Fibroblast of lung (primary cell): Measurements from ENCODE around the gene CNTF. TPM values are rescaled to one million over a fixed set of nuclear protein-coding genes. Genes with fewer than 3 reads are reported as not detected.
A peak's percentile ranks its signal among the peaks of the same experiment; 100 is the strongest.

Experiments used
- DNase-seq, 2 donors: peaks; one replicate each; pipeline versions ENCODE4 v3.0.0 to v3.0.0-alpha.2; 2010; ENCODE audit warnings: low read depth in 2 of 2
- H2AFZ ChIP-seq: 2 replicates; pipeline ENCODE4 v1.5.1; 2012; ENCODE audit warnings: low read length, control low read depth, inconsistent platforms
- H3K27ac ChIP-seq: 2 replicates; pipeline ENCODE4 v1.5.1; 2011; ENCODE audit warnings: low read length, control low read depth; ENCODE audit not compliant: insufficient read depth
- H3K27me3 ChIP-seq: 2 replicates; pipeline ENCODE4 v1.5.1; 2011; ENCODE audit warnings: mild to moderate bottlenecking, low read length; ENCODE audit not compliant: control insufficient read depth, insufficient read depth
- H3K36me3 ChIP-seq: 2 replicates; pipeline ENCODE4 v1.5.1; 2011; ENCODE audit warnings: low read length; ENCODE audit not compliant: control insufficient read depth, insufficient read depth
- H3K4me1 ChIP-seq: 2 replicates; pipeline ENCODE4 v1.5.1; 2011; ENCODE audit warnings: low read length; ENCODE audit not compliant: control insufficient read depth, insufficient read depth; ENCODE audit errors: extremely low read depth
- H3K4me2 ChIP-seq: 2 replicates; pipeline ENCODE4 v1.5.1; 2011; ENCODE audit warnings: low read length, control low read depth; ENCODE audit not compliant: insufficient read depth; ENCODE audit errors: extremely low read depth
- H3K4me3 ChIP-seq, 4 experiments: fragments of 200-600 bp in 1 of 4; sonication (generic) in 1 of 4; replicated peaks in 1 of 4; 2 replicates each; pipeline ENCODE4 v1.5.1; 2011 to 2016; ENCODE audit warnings: low read length in 4 of 4, low read depth in 3 of 4, mild to moderate bottlenecking in 3 of 4, control low read depth in 2 of 4, inconsistent platforms in 1 of 4, mixed read lengths in 1 of 4; ENCODE audit not compliant: insufficient read depth in 1 of 4; ENCODE audit errors: control extremely low read depth in 1 of 4
- H3K79me2 ChIP-seq: 2 replicates; pipeline ENCODE4 v1.5.1; 2012; ENCODE audit warnings: mild to moderate bottlenecking, low read length, inconsistent platforms; ENCODE audit not compliant: control insufficient read depth, insufficient read depth
- H3K9ac ChIP-seq: 2 replicates; pipeline ENCODE4 v1.5.1; 2011; ENCODE audit warnings: mild to moderate bottlenecking, low read length, control low read depth; ENCODE audit not compliant: insufficient read depth
- H3K9me3 ChIP-seq: 2 replicates; pipeline ENCODE4 v1.5.1; 2012; ENCODE audit warnings: low read depth, low read length; ENCODE audit not compliant: control insufficient read depth, insufficient read depth
- H4K20me1 ChIP-seq: 2 replicates; pipeline ENCODE4 v1.5.1; 2011; ENCODE audit warnings: low read length; ENCODE audit not compliant: control insufficient read depth, insufficient read depth; ENCODE audit errors: extremely low read depth
- CTCF ChIP-seq, 2 donors: IDR thresholded peaks in 1 of 2; conservative IDR thresholded peaks in 1 of 2; 1 replicate in 1 of 2; 2 replicates in 1 of 2; pipeline ENCODE4 v1.5.1; 2011 to 2012; ENCODE audit warnings: low read length in 2 of 2, control low read depth in 1 of 2, inconsistent platforms in 1 of 2, low read depth in 1 of 2, mild to moderate bottlenecking in 1 of 2
- EZH2 ChIP-seq: IDR thresholded peaks from 2 replicates; pipeline ENCODE4 v1.5.1; 2012; ENCODE audit warnings: low read length, control low read depth, mild to moderate bottlenecking; ENCODE audit errors: missing control alignments
- polyA plus RNA-seq, 2 donors: library from polyadenylated mRNA; depleted of rRNA in 1 of 2; stranded (reverse) in 1 of 2; unstranded in 1 of 2; fragments of >200 nt; gene quantifications; 2 replicates each; pipeline ENCODE4 v1.2.1, GENCODE V29; 2011 to 2012; ENCODE audit warnings: missing spikeins in 1 of 2
- total RNA-seq: library from RNA; depleted of rRNA; stranded (reverse); fragments of >200 nt; gene quantifications from 2 replicates; pipeline ENCODE4 v1.2.1, GENCODE V29; 2014

CNTF gene
- total and polyA plus RNA-seq, 2 donors (not counting 1 experiment from before 2014, with no cell fraction given): 0.73 to 1.2 TPM

- peak; percentile 69 to 73 for DNase-seq
- H3K4me2 ChIP-seq: no peak overlapping the region
- H3K4me3 ChIP-seq: no peak overlapping the region
These were observed 31.8 kb downstream of the CNTF start for GRCh38 chr11:58654079-58654907.

GRCh38 chr11:58654908-58655296 lies 32.4 kb downstream of the CNTF start:
- H3K4me3 ChIP-seq: no peak overlapping the region
- H3K4me2 ChIP-seq: no peak overlapping the region
- no peaks in the 10 kb centered on the region for H3K36me3 ChIP-seq
- no peaks in the 10 kb centered on the region for H3K9me3 ChIP-seq
- no peak overlapping the region for H3K9ac ChIP-seq
- no peaks in the 10 kb centered on the region for H3K79me2 ChIP-seq
- no peaks in the 10 kb centered on the region for H3K27me3 ChIP-seq
- no peaks in the 10 kb centered on the region for H3K4me1 ChIP-seq
- H3K27ac ChIP-seq: no peak overlapping the region
- H4K20me1 ChIP-seq: no peaks in the 10 kb centered on the region
- DNase-seq: no peak
- TF ChIP-seq EZH2 (no peak), CTCF (conservative IDR thresholded peaks at IDR 0.05 in 1 of 2, IDR thresholded peaks at IDR 0.05 in 1 of 2; ENCODE audit: low read depth in 1 of 2, low read length in 2 of 2) (no peak)
- H2AFZ ChIP-seq: no peak overlapping the region

More at GRCh38 chr11:58654079-58654907, 31.8 kb downstream of the CNTF start:
- Histone ChIP-seq H4K20me1 (no peaks in the 10 kb centered on the region), H3K9ac (no peak overlapping the region), H3K27ac (no peak overlapping the region), H3K79me2 (no peaks in the 10 kb centered on the region), H2AFZ (no peak overlapping the region), H3K36me3 (no peaks in the 10 kb centered on the region), H3K4me1 (no peaks in the 10 kb centered on the region), H3K27me3 (no peaks in the 10 kb centered on the region), H3K9me3 (no peaks in the 10 kb centered on the region)
- TF ChIP-seq CTCF (conservative IDR thresholded peaks at IDR 0.05 in 1 of 2, IDR thresholded peaks at IDR 0.05 in 1 of 2; ENCODE audit: low read depth in 1 of 2, low read length in 2 of 2) (peak; percentile 93 to 94), EZH2 (no peak)

GRCh38 chr11:58656348-58656747 lies 33.9 kb downstream of the CNTF start:
- Histone ChIP-seq H3K27me3 (no peaks in the 10 kb centered on the region), H3K36me3 (no peaks in the 10 kb centered on the region), H4K20me1 (no peaks in the 10 kb centered on the region), H3K9me3 (no peaks in the 10 kb centered on the region), H3K4me3 (no peak overlapping the region), H3K9ac (no peak overlapping the region), H3K4me2 (no peak overlapping the region), H3K79me2 (no peaks in the 10 kb centered on the region), H3K27ac (no peak overlapping the region), H2AFZ (no peak overlapping the region), H3K4me1 (no peaks in the 10 kb centered on the region)
- TF ChIP-seq EZH2: no peak
- no peak for TF ChIP-seq CTCF (conservative IDR thresholded peaks at IDR 0.05 in 1 of 2, IDR thresholded peaks at IDR 0.05 in 1 of 2; ENCODE audit: low read depth in 1 of 2, low read length in 2 of 2)
- DNase-seq: no peak
